HEK293 (cell line): ENCODE results near the gene PIK3AP1.

Experiments
- CTCF ChIA-PET: fragments of 350-600 bp; formaldehyde crosslinking; extraction: SDS; loops from one replicate; lab custom pipeline; 2021; ENCODE audit warnings: antibody characterized with exemption; lab: Yijun Ruan, JAX
- POLR2A ChIA-PET: fragments of 300-600 bp; formaldehyde crosslinking; extraction: SDS; loops from one replicate; lab custom pipeline; 2020; ENCODE audit warnings: antibody characterized with exemption, inconsistent platforms; lab: Yijun Ruan, JAX
- H3K27ac ChIP-seq: fragments of 200-500 bp; sonication (Bioruptor generic); 2 replicates; pipeline ENCODE4 v1.5.1; 2014; ENCODE audit warnings: low read depth, low read length, control low read depth, inconsistent platforms; ENCODE audit errors: extremely low read depth
- H3K36me3 ChIP-seq, 2 experiments: fragments of 200-500 bp in 1 of 2; sonication (Bioruptor generic) in 1 of 2; 1 replicate in 1 of 2; 2 replicates in 1 of 2; pipeline ENCODE4 v1.5.1; 2014 to 2017; ENCODE audit warnings: inconsistent platforms in 2 of 2, low read length in 2 of 2; ENCODE audit not compliant: control insufficient read depth in 2 of 2, insufficient read depth in 1 of 2
- H3K4me1 ChIP-seq: fragments of 200-500 bp; sonication (Bioruptor generic); 2 replicates; pipeline ENCODE4 v1.5.1; 2014; ENCODE audit warnings: mild to moderate bottlenecking, low read length, inconsistent platforms; ENCODE audit not compliant: control insufficient read depth, insufficient read depth
- H3K4me3 ChIP-seq: 2 replicates; pipeline ENCODE4 v1.5.1; 2011; ENCODE audit warnings: low read depth, mild to moderate bottlenecking, control low read depth, low read length, moderate library complexity
- H3K9me3 ChIP-seq: fragments of 200-500 bp; sonication (Bioruptor generic); 2 replicates; pipeline ENCODE4 v1.5.1; 2014; ENCODE audit warnings: low read depth, low read length, inconsistent platforms; ENCODE audit not compliant: control insufficient read depth, insufficient read depth
- GLI2 ChIP-seq: fragments of 450-650 bp; formaldehyde crosslinking; IDR thresholded peaks from 2 replicates; pipeline ENCODE4; 2017; ENCODE audit warnings: missing biosample characterization, missing genetic modification characterization, low read depth, borderline replicate concordance
- HOXC10 ChIP-seq: sonication (generic); formaldehyde crosslinking; IDR thresholded peaks from 2 replicates; pipeline ENCODE4 v1.8.1; 2023; ENCODE audit warnings: mild to moderate bottlenecking, missing genetic modification reagents
- OVOL3 ChIP-seq: fragments of 450-650 bp; formaldehyde crosslinking; IDR thresholded peaks from 2 replicates; pipeline ENCODE4 v1.5.1; 2016; ENCODE audit warnings: missing biosample characterization, missing genetic modification characterization
- SP2 ChIP-seq: fragments of 450-650 bp; formaldehyde crosslinking; IDR thresholded peaks from 2 replicates; pipeline ENCODE4 v1.5.1; 2016; ENCODE audit warnings: missing biosample characterization, missing genetic modification characterization
- WT1 ChIP-seq: fragments of 450-650 bp; formaldehyde crosslinking; IDR thresholded peaks from 2 replicates; pipeline ENCODE4 v1.5.1; 2016; ENCODE audit warnings: missing biosample characterization, missing genetic modification characterization
- ZEB2 ChIP-seq: fragments of 450-650 bp; formaldehyde crosslinking; IDR thresholded peaks from 2 replicates; pipeline ENCODE4 v1.5.1; 2016; ENCODE audit warnings: missing biosample characterization, missing genetic modification characterization
- ZFP3 ChIP-seq: fragments of 450-650 bp; formaldehyde crosslinking; IDR thresholded peaks from 2 replicates; pipeline ENCODE4 v1.5.1; 2016; ENCODE audit warnings: low read depth, missing biosample characterization, missing genetic modification characterization
- ZNF133 ChIP-seq: fragments of 450-650 bp; formaldehyde crosslinking; IDR thresholded peaks from 2 replicates; pipeline ENCODE4 v1.5.1; 2016; ENCODE audit warnings: missing biosample characterization, missing genetic modification characterization
- ZNF266 ChIP-seq: fragments of 450-650 bp; formaldehyde crosslinking; IDR thresholded peaks from 2 replicates; pipeline ENCODE4 v1.5.1; 2016; ENCODE audit warnings: missing biosample characterization, missing genetic modification characterization, low read depth
- ZNF335 ChIP-seq: fragments of 450-650 bp; formaldehyde crosslinking; conservative IDR thresholded peaks from 2 replicates; pipeline ENCODE4 v1.5.1; 2016; ENCODE audit warnings: missing biosample characterization, missing genetic modification characterization
- ZNF341 ChIP-seq: fragments of 450-650 bp; formaldehyde crosslinking; IDR thresholded peaks from 2 replicates; pipeline ENCODE4; 2016; ENCODE audit warnings: low read depth, missing biosample characterization, missing genetic modification characterization
- ZNF394 ChIP-seq: fragments of 450-650 bp; formaldehyde crosslinking; IDR thresholded peaks from 2 replicates; pipeline ENCODE4 v1.5.1; 2016; ENCODE audit warnings: missing biosample characterization, missing genetic modification characterization, mild to moderate bottlenecking, moderate library complexity, borderline replicate concordance
- ZNF416 ChIP-seq: fragments of 450-650 bp; formaldehyde crosslinking; IDR thresholded peaks from 2 replicates; pipeline ENCODE4 v1.5.1; 2016; ENCODE audit warnings: missing biosample characterization, missing genetic modification characterization
- ZNF558 ChIP-seq: fragments of 450-650 bp; formaldehyde crosslinking; IDR thresholded peaks from 2 replicates; pipeline ENCODE4 v1.5.1; 2016; ENCODE audit warnings: missing biosample characterization, missing genetic modification characterization
- ZNF629 ChIP-seq: fragments of 450-650 bp; formaldehyde crosslinking; IDR thresholded peaks from 2 replicates; pipeline ENCODE4 v1.5.1; 2017; ENCODE audit warnings: missing biosample characterization, missing genetic modification characterization
- ZNF654 ChIP-seq: fragments of 450-650 bp; formaldehyde crosslinking; IDR thresholded peaks from 2 replicates; pipeline ENCODE4 v1.5.1; 2016; ENCODE audit warnings: low read depth, missing biosample characterization, missing genetic modification characterization
- ZNF664 ChIP-seq: fragments of 450-650 bp; formaldehyde crosslinking; IDR thresholded peaks from 2 replicates; pipeline ENCODE4 v1.5.1; 2016; ENCODE audit warnings: missing biosample characterization, missing genetic modification characterization
- ZNF792 ChIP-seq: fragments of 450-650 bp; formaldehyde crosslinking; IDR thresholded peaks from 2 replicates; pipeline ENCODE4 v1.5.1; 2016; ENCODE audit warnings: missing biosample characterization, missing genetic modification characterization
- ZNF830 ChIP-seq: fragments of 450-650 bp; IDR thresholded peaks from 2 replicates; pipeline ENCODE4 v1.5.0; 2018; ENCODE audit warnings: missing biosample characterization, missing genetic modification characterization, low read depth, mild to moderate bottlenecking, moderate library complexity
- TF ChIP-seq, protein P1 (sequence below): fragments of 450-650 bp; formaldehyde crosslinking; IDR thresholded peaks from 2 replicates; pipeline ENCODE4 v1.5.1; 2016; ENCODE audit warnings: missing biosample characterization, missing genetic modification characterization, low read depth
- TF ChIP-seq, protein P2 (sequence below): fragments of 450-650 bp; formaldehyde crosslinking; IDR thresholded peaks from 2 replicates; pipeline ENCODE4 v1.5.1; 2016; ENCODE audit warnings: missing biosample characterization, missing genetic modification characterization
- TF ChIP-seq, protein P3 (sequence below): fragments of 450-650 bp; formaldehyde crosslinking; IDR thresholded peaks from 2 replicates; pipeline ENCODE4 v1.5.1; 2016; ENCODE audit warnings: missing biosample characterization, missing genetic modification characterization, borderline replicate concordance
- TF ChIP-seq, protein P4 (sequence below): fragments of 450-650 bp; IDR thresholded peaks from 2 replicates; pipeline ENCODE4 v1.5.1; 2018; ENCODE audit warnings: missing biosample characterization, missing genetic modification characterization

The PIK3AP1 gene

DNA sequence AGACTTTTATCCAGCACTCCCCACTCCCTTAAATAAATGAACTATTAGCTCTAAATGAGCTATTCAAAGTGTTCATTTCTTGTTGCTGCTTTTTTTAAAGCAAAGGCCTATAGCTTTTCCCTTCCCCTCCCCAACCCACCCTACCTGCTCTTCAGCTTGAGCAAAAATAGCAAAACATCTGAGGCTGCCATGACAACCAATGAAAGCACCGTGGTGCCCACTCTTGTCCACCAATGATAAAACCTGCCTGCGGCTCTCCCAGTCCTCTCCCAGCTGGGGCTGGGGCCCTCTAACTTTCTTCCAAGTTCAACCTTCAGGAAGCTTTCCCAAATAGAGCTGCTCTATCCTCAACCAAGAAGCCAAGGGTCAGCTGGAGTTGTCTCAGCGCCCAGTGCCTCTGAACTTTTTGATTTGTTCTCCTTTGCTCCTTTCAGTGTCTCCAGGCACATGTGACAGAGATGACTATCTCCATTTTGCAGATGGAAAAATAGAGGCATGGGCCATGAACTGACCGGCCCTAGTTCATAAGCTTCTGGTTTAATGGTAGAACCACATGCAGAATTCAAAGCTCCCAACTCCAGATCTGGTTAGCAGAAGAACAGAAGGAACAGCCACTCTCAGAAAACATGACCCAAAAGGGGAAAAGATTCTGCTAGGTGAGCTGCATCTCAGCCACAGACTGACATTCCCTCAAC is 47.7 kb downstream of the PIK3AP1 start:
- POLR2A ChIA-PET = no interaction called here
- no peaks in the 10 kb centered on the region for H3K9me3 ChIP-seq
- H3K4me3 ChIP-seq = no peak overlapping the region
- no peak for TF ChIP-seq WT1 (tag by site-specific recombination)
- TF ChIP-seq ZNF654 = no peak
- no peak for TF ChIP-seq ZNF792 (tag by site-specific recombination)
- TF ChIP-seq ZNF394 (tag by site-specific recombination) = no peak
- no peak for TF ChIP-seq ZNF266 (tag by site-specific recombination)
- no peak for TF ChIP-seq ZNF664 (tag by site-specific recombination)
- TF ChIP-seq ZNF416 (tag by site-specific recombination) = no peak
- TF ChIP-seq, protein P1, sequence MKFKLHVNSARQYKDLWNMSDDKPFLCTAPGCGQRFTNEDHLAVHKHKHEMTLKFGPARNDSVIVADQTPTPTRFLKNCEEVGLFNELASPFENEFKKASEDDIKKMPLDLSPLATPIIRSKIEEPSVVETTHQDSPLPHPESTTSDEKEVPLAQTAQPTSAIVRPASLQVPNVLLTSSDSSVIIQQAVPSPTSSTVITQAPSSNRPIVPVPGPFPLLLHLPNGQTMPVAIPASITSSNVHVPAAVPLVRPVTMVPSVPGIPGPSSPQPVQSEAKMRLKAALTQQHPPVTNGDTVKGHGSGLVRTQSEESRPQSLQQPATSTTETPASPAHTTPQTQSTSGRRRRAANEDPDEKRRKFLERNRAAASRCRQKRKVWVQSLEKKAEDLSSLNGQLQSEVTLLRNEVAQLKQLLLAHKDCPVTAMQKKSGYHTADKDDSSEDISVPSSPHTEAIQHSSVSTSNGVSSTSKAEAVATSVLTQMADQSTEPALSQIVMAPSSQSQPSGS = no peak
- no peak for TF ChIP-seq ZNF558 (tag by site-specific recombination)
- TF ChIP-seq HOXC10 (CRISPR knock-in tag) = no peak
- TF ChIP-seq GLI2 (tag by site-specific recombination) = no peak
- TF ChIP-seq ZNF335 = no peak
- TF ChIP-seq ZFP3 (tag by site-specific recombination) = no peak
- TF ChIP-seq, protein P2, sequence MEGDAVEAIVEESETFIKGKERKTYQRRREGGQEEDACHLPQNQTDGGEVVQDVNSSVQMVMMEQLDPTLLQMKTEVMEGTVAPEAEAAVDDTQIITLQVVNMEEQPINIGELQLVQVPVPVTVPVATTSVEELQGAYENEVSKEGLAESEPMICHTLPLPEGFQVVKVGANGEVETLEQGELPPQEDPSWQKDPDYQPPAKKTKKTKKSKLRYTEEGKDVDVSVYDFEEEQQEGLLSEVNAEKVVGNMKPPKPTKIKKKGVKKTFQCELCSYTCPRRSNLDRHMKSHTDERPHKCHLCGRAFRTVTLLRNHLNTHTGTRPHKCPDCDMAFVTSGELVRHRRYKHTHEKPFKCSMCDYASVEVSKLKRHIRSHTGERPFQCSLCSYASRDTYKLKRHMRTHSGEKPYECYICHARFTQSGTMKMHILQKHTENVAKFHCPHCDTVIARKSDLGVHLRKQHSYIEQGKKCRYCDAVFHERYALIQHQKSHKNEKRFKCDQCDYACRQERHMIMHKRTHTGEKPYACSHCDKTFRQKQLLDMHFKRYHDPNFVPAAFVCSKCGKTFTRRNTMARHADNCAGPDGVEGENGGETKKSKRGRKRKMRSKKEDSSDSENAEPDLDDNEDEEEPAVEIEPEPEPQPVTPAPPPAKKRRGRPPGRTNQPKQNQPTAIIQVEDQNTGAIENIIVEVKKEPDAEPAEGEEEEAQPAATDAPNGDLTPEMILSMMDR = no peak
- TF ChIP-seq ZEB2 (tag by site-specific recombination) = no peak
- H3K27ac ChIP-seq = no peak overlapping the region
- H3K4me1 ChIP-seq = peaks cover 5% of the 10 kb centered on the region; the same call in 1 of the 2 replicates
- CTCF ChIA-PET = interaction anchor here (0.7 to 1.7 kb wide), 4 partner anchors 8 to 537 kb away, joined by 3 to 5 read pairs (median 3); no protein-coding TSS in a partner anchor
- H3K36me3 ChIP-seq = no peaks in the 10 kb centered on the region

DNA sequence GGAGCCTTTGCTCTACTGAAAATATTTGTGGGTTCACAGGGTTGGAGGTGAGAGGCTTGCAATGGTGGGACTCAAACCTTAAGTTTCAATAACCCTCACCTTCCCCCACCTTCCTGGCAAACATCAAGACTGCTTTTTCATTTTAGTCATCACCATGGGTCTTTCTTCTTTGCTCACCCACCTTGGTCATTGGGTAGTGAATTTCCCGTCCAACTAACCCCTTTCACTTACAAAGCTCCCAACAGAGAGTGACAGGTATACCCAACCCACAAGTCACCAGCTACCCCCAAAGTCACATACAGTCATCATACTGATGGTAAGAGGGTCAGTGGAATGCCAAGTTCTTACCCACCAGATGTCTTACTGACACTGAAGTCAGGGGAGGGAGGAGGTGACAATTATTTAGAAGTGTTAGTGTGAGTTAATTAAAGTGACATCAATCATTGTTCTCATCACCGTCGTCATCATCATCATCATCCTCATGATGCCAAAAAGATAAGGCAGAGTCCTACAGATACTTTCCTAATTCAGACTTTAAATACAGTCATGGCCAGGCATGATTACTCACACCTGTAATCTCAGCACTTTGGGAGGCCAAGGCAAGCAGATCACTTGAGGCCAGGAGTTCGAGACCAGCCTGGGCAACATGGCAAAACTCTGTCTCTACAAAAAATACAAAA is 49.0 kb downstream of the PIK3AP1 start:
- CTCF ChIA-PET = interaction anchor here (1.1 to 1.5 kb wide), 2 partner anchors 28 to 157 kb away, joined by 3 to 4 read pairs; partner anchors contain the start of gene TLL2
- POLR2A ChIA-PET = no interaction called here
- TF ChIP-seq ZNF133 (tag by site-specific recombination) (no peak), OVOL3 (tag by site-specific recombination) (no peak), ZNF830 (tag by site-specific recombination) (no peak), SP2 (tag by site-specific recombination) (no peak), ZNF629 (tag by site-specific recombination) (0 out of 2 replicates have a peak, but pooled peaks have one; percentile 18), ZNF341 (tag by site-specific recombination) (no peak)
- TF ChIP-seq, protein P3, sequence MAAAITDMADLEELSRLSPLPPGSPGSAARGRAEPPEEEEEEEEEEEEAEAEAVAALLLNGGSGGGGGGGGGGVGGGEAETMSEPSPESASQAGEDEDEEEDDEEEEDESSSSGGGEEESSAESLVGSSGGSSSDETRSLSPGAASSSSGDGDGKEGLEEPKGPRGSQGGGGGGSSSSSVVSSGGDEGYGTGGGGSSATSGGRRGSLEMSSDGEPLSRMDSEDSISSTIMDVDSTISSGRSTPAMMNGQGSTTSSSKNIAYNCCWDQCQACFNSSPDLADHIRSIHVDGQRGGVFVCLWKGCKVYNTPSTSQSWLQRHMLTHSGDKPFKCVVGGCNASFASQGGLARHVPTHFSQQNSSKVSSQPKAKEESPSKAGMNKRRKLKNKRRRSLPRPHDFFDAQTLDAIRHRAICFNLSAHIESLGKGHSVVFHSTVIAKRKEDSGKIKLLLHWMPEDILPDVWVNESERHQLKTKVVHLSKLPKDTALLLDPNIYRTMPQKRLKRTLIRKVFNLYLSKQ (tag by site-specific recombination) = no peak
- TF ChIP-seq, protein P4, sequence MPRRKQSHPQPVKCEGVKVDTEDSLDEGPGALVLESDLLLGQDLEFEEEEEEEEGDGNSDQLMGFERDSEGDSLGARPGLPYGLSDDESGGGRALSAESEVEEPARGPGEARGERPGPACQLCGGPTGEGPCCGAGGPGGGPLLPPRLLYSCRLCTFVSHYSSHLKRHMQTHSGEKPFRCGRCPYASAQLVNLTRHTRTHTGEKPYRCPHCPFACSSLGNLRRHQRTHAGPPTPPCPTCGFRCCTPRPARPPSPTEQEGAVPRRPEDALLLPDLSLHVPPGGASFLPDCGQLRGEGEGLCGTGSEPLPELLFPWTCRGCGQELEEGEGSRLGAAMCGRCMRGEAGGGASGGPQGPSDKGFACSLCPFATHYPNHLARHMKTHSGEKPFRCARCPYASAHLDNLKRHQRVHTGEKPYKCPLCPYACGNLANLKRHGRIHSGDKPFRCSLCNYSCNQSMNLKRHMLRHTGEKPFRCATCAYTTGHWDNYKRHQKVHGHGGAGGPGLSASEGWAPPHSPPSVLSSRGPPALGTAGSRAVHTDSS (tag by site-specific recombination) = peak; percentile 75

More for the DNA sequence above, 49.0 kb downstream of the PIK3AP1 start:
- Histone ChIP-seq H3K4me1 (peaks cover 5% of the 10 kb centered on the region; the same call in 1 of the 2 replicates), H3K4me3 (no peak overlapping the region), H3K36me3 (no peaks in the 10 kb centered on the region), H3K9me3 (no peaks in the 10 kb centered on the region), H3K27ac (no peak overlapping the region)
